Bronchial epithelial cell (primary cell): ENCODE data around the gene MSN. TPM values are rescaled to one million over a fixed set of nuclear protein-coding genes. Genes with fewer than 3 reads are reported as not detected.

ENCODE experiments used
- DNase-seq: peaks from one replicate; pipeline ENCODE4 v3.0.0-alpha.2; 2010; ENCODE audit warnings: low read depth
- FAIRE-seq: peaks from 2 replicates; lab custom pipeline; 2011; peaks lifted over from hg19 to GRCh38; lab: Jason Lieb, UNC
- H3K27me3 ChIP-seq: 2 replicates; pipeline ENCODE4 v1.5.1; 2011; ENCODE audit warnings: low read length; ENCODE audit not compliant: control insufficient read depth, insufficient read depth
- H3K36me3 ChIP-seq: 2 replicates; pipeline ENCODE4 v1.5.1; 2011; ENCODE audit warnings: low read length; ENCODE audit not compliant: control insufficient read depth, insufficient read depth
- H3K4me3 ChIP-seq: 2 replicates; pipeline ENCODE4 v1.5.1; 2011; ENCODE audit warnings: mild to moderate bottlenecking, low read depth, low read length, control low read depth
- total RNA-seq: library from RNA; depleted of rRNA; stranded (reverse); fragments of >200 nt; gene quantifications from 2 replicates; pipeline ENCODE4 v1.2.1, GENCODE V29; 2014
- TF ChIP-seq, protein P1 (sequence below): IDR thresholded peaks from 2 replicates; pipeline ENCODE4 v1.5.1; 2011; ENCODE audit warnings: mild to moderate bottlenecking, moderate library complexity, low read length, control low read depth, inconsistent platforms; ENCODE audit not compliant: insufficient read depth, severe bottlenecking

Gene MSN
- total RNA-seq, 1 donor from 2014 or later: 86.1 TPM

DNA sequence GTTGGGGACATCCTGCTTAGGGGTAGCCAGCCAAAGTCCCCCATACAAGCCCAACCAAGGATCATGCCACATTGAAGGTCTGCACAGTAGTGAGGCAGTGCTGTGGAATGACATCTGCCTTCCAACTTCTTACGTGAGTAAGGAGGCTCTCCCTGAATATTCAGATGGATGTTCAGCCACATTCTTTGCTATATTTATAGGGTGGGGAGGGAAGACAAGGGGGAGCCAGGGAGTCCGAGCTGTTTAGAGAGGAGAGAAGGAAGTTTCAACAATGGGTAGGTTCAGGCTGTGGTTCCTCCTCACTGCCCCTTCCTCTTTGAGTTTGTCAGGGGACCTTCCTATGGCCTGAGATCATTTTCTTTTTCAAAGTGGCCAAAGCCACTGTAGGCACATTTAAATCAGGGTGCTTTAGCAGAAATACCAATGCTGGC lies 29.8 kb downstream of the MSN start:
- FAIRE-seq (no peak), DNase-seq (no peak)
- no peaks in the 10 kb centered on the region for H3K27me3 ChIP-seq
- no peak overlapping the region for H3K4me3 ChIP-seq
- peaks cover 1% of the 10 kb centered on the region for H3K36me3 ChIP-seq
- TF ChIP-seq, protein P1, sequence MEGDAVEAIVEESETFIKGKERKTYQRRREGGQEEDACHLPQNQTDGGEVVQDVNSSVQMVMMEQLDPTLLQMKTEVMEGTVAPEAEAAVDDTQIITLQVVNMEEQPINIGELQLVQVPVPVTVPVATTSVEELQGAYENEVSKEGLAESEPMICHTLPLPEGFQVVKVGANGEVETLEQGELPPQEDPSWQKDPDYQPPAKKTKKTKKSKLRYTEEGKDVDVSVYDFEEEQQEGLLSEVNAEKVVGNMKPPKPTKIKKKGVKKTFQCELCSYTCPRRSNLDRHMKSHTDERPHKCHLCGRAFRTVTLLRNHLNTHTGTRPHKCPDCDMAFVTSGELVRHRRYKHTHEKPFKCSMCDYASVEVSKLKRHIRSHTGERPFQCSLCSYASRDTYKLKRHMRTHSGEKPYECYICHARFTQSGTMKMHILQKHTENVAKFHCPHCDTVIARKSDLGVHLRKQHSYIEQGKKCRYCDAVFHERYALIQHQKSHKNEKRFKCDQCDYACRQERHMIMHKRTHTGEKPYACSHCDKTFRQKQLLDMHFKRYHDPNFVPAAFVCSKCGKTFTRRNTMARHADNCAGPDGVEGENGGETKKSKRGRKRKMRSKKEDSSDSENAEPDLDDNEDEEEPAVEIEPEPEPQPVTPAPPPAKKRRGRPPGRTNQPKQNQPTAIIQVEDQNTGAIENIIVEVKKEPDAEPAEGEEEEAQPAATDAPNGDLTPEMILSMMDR: no peak

DNA sequence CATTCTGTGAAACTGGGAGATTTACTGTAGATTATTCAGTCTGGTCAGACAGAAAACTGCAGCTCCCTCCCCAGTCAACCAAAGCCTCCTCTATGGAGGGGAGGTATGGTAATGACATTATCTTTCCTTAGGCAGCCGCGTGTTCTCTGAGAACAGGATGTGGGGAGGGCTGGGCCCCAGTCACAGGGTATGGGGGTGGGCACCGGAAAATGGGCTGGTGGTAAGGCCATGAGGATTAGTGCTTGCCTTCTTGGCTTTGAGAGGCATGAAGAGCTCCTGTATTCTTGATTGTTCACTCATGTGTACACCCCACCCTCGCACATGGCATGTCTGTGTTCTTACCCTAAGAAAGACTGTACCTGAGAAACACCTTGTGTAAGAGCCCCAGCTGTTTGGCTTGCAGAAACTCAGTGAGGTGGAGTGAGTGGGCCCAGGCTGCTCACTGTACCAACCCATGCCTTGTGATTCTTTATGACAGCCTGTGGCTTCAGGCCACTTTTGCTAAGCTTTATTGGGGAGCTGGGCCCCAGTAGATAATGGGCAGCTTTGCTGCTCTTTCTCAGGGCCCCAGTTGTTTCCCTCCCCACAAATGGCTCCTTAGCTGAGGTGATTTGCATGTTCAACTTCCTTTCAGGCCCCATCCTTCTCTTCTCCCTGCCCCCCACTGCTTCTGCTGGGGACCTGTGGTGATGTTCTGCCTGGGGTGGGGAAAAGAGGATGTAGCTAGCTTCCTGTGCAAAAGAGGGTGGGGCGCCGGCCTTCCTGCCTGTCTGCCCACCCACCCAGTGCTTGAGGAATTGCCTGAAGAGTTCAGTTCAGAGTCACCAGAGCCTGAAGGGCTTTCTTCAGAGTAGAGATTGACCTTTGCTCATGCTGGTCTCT lies 30.7 kb downstream of the MSN start:
- FAIRE-seq: no peak
- H3K4me3 ChIP-seq: no peak overlapping the region
- no peaks in the 10 kb centered on the region for H3K27me3 ChIP-seq
- no peak for DNase-seq
- TF ChIP-seq, protein P1: no peak
- H3K36me3 ChIP-seq: peaks cover 1% of the 10 kb centered on the region

DNA sequence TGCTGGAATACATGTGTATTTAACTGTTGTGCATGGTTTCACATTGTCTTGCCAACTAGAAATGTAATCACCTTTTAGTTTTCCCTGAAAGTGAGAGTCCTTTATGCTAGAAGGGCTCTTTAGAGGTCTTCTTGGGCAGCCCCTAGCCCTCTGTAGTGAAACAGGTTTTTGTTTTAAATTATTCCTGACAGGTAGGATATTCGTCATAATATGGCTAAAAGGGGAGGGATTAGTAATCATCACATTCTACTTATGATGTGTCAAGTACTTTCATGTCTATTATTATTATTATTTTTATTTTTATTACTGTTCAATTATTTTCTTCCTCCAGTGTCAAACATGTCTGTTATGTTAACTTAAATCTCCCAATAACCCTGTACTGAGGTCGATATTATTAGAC lies 35.5 kb downstream of the MSN start:
- H3K36me3 ChIP-seq: no peaks in the 10 kb centered on the region
- FAIRE-seq (no peak), DNase-seq (no peak)
- TF ChIP-seq, protein P1: no peak
- H3K4me3 ChIP-seq: no peak overlapping the region
- H3K27me3 ChIP-seq: no peaks in the 10 kb centered on the region

DNA sequence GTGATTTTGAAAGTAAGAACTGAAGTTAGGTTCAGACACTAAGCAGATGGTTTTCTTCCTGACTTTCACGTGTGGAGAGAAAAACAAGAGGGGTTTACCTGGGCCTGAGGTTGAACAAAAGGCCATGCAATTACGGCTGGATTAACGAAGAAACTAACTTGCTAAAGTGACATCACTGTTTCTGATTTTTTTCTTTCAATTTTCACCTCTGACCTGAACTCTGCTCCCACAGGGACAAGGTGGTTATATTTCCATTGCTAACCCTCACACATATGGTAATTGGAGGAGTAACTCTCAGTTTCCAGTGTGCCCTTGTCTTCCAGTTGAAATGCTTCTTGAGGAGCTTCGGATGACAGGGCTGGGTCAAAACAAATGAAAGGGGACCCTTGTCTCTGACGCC lies 38.0 kb downstream of the MSN start:
- TF ChIP-seq, protein P1: no peak
- DNase-seq: no peak
- H3K4me3 ChIP-seq: no peak overlapping the region
- no peaks in the 10 kb centered on the region for H3K36me3 ChIP-seq
- FAIRE-seq: no peak
- H3K27me3 ChIP-seq: no peaks in the 10 kb centered on the region

DNA sequence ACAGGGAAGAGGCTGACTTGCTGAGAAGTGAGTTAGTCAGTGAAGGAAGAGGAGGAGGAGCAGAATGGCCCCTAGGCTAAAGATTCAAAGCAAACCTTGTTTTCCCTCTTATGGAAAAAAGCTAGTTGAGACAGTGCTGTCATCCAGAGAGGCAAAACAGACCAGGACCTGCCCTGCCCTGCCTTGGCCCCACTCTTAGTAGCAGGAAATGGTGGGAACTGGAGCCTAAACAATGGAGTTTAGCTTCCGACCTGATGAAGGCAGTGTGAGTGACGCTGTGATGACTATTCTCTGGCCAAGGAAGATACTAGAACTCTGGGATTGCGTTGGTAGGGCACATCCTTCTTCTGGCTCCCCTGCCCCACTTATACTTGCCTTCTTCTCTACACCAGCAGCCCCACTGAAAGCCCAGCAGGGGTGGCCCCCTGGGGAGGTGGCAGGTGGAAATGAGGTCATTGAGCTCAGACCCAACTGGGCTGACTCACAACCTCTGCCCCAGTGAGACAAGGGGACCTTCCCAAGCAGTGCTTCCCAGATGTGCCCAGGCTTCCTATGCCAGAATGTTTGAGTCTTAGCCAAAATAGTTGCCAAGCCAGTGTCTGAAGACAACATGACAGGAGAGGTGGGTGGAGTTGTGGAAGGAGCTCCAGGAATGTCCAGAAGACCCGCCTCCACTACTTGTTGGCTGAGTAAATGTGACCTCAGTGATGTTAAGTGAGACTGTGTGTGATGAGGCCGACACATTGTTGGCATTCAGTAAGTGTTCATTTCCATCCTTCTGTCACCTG lies 38.8 kb downstream of the MSN start:
- no peaks in the 10 kb centered on the region for H3K36me3 ChIP-seq
- DNase-seq: peak; percentile 88
- no peaks in the 10 kb centered on the region for H3K27me3 ChIP-seq
- TF ChIP-seq, protein P1: no peak
- peak; percentile 55 for FAIRE-seq
- no peak overlapping the region for H3K4me3 ChIP-seq
